Activated CD8-positive, alpha-beta memory T cell treated with anti-CD3 and anti-CD28 coated beads for 1 hour (primary cell): Measurements from ENCODE around the gene SEZ6L.

ENCODE experiments used
- DNase-seq, 2 donors: peaks; one replicate each; pipeline ENCODE4 v3.0.0-alpha.2; 2020; ENCODE audit warnings: low read depth in 1 of 2; ENCODE audit errors: extremely low read depth in 1 of 2

Gene SEZ6L

GRCh38 chr22:26169315-26170111 is at the start of gene SEZ6L:
Gene SEZ6L, plus strand, starts transcription at chr22:26169462. Its CDS starts 208 bp downstream, at chr22:26169670.
- no peak for DNase-seq

- DNase-seq: no peak
These were observed 46.3 kb upstream of the SEZ6L start for GRCh38 chr22:26122920-26123468.

GRCh38 chr22:26124991-26125725 is 44.1 kb upstream of the SEZ6L start:
- no peak for DNase-seq

- DNase-seq: no peak
These were observed 42.1 kb upstream of the SEZ6L start for GRCh38 chr22:26127126-26127525.

GRCh38 chr22:26127556-26127955 is 41.7 kb upstream of the SEZ6L start:
- no peak for DNase-seq

- DNase-seq: no peak
These were observed 37.6 kb upstream of the SEZ6L start for GRCh38 chr22:26131589-26132154.

- DNase-seq: no peak
These were observed 34.5 kb upstream of the SEZ6L start for GRCh38 chr22:26134654-26135330.

GRCh38 chr22:26135806-26136205 is 33.5 kb upstream of the SEZ6L start:
- DNase-seq: no peak

GRCh38 chr22:26139310-26139709 is 30.0 kb upstream of the SEZ6L start:
- DNase-seq: no peak

GRCh38 chr22:26141831-26142230 is 27.4 kb upstream of the SEZ6L start:
- DNase-seq: no peak

- DNase-seq: no peak
These were observed 25.4 kb upstream of the SEZ6L start for GRCh38 chr22:26143806-26144325.

GRCh38 chr22:26159886-26160285 is 9.4 kb upstream of the SEZ6L start:
- DNase-seq: no peak

GRCh38 chr22:26161746-26162145 is 7.5 kb upstream of the SEZ6L start:
- no peak for DNase-seq

- no peak for DNase-seq
These were observed 6.3 kb upstream of the SEZ6L start for GRCh38 chr22:26162926-26163325.

GRCh38 chr22:26164174-26164573 is 5.1 kb upstream of the SEZ6L start:
- DNase-seq: no peak

- DNase-seq: no peak
These were observed 871 bp upstream of the SEZ6L start for GRCh38 chr22:26168330-26168851.

- DNase-seq: no peak
These were observed 335 bp upstream of the SEZ6L start for GRCh38 chr22:26168939-26169314.

GRCh38 chr22:26170112-26170492 is 840 bp downstream of the SEZ6L start:
- DNase-seq: no peak

GRCh38 chr22:26170795-26171580 is 1.7 kb downstream of the SEZ6L start:
- DNase-seq: no peak
